ENCODE measurements around the gene VAV3.
"Not testable (repeated sequence)": the region's sequence is repeated elsewhere in the genome, so short reads cannot be mapped to it uniquely, and the experiment has no call there.

DNA sequence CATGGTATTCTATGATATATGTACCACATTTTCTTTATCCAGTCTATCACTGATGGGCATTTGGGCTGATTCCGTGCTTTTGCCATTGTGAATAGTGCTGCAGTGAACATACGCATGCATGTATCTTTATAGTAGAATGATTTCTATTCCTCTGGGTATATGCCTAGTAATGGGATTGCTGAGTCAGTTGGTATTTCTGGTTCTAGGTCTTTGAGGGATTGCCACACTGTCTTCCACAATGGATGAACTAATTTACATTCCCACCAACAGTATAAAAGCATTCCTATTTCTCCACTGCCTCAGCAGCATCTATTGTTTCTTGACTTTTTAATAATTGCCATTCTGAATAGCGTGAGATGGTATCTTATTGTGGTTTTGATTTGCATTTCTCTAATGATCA is 264.3 kb downstream of the VAV3 start:
- not testable (repeated sequence) for TF ChIP-seq MYC (IDR thresholded peaks at IDR 0.05; ENCODE audit: insufficient read depth, insufficient read length, insufficient replicate concordance, low read length, severe bottlenecking); CTCF (IDR thresholded peaks at IDR 0.05 in 2 of 3, conservative IDR thresholded peaks at IDR 0.05 in 1 of 3; ENCODE audit: control insufficient read depth in 2 of 3, extremely low read depth in 1 of 3, insufficient read depth in 1 of 3, low read depth in 3 of 3, low read length in 3 of 3); REST (IDR thresholded peaks at IDR 0.05; ENCODE audit: low read depth, low read length); BCL11A (IDR thresholded peaks at IDR 0.05; ENCODE audit: low read depth, low read length); BHLHE40 (IDR thresholded peaks at IDR 0.05; ENCODE audit: borderline replicate concordance in 1 of 2, low read depth in 2 of 2, low read length in 1 of 2); IRF3 (IDR thresholded peaks at IDR 0.05); ZNF687 (IDR thresholded peaks at IDR 0.05)
- TF ChIP-seq, protein P1, sequence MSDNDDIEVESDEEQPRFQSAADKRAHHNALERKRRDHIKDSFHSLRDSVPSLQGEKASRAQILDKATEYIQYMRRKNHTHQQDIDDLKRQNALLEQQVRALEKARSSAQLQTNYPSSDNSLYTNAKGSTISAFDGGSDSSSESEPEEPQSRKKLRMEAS (IDR thresholded peaks at IDR 0.05; ENCODE audit: low read depth, low read length), result not testable (repeated sequence)

Data from GM12878 (cell line).